Esophagus muscularis mucosa (tissue), 4 donors: ENCODE measurements around the gene JMJD4. TPM values are rescaled to one million over a fixed set of nuclear protein-coding genes. Genes with fewer than 3 reads are reported as not detected.

Experiments used
- DNase-seq: peaks from one replicate; pipeline ENCODE4 v3.0.0-alpha.2; 2017; ENCODE audit errors: extremely low spot score
- H3K27ac ChIP-seq, 4 donors: fragments of 200-600 bp; sonication (generic); replicated peaks in 1 of 4; 1 replicate in 3 of 4; 2 replicates in 1 of 4; pipeline ENCODE4 v1.5.1; 2016 to 2019; ENCODE audit warnings: mild to moderate bottlenecking in 1 of 4
- H3K27me3 ChIP-seq, 4 donors: fragments of 200-600 bp; sonication (generic); one replicate each; pipeline versions ENCODE4 v1.5.1 to v1.6.0; 2016 to 2019
- H3K36me3 ChIP-seq, 4 donors: fragments of 200-600 bp; sonication (generic); one replicate each; pipeline ENCODE4 v1.5.1; 2016 to 2019
- H3K4me1 ChIP-seq, 4 donors: fragments of 200-600 bp; sonication (generic); one replicate each; pipeline ENCODE4 v1.5.1; 2016 to 2019
- H3K4me3 ChIP-seq, 4 donors: fragments of 200-600 bp; sonication (generic); 1 replicate in 2 of 4; 2 replicates in 2 of 4; pipeline ENCODE4 v1.5.1; 2016 to 2019; ENCODE audit warnings: mild to moderate bottlenecking in 4 of 4, moderate library complexity in 1 of 4
- H3K9me3 ChIP-seq, 4 donors: fragments of 200-600 bp; sonication (generic); 1 replicate in 3 of 4; 2 replicates in 1 of 4; pipeline ENCODE4 v1.5.1; 2016 to 2019
- EP300 ChIP-seq: sonication (generic); formaldehyde crosslinking; IDR thresholded peaks from one replicate; pipeline ENCODE4 v1.6.1; 2017; ENCODE audit warnings: antibody characterized with exemption
- POLR2A ChIP-seq: fragments of 450-650 bp; IDR thresholded peaks from one replicate; pipeline ENCODE4 v1.6.1; 2017; ENCODE audit warnings: antibody characterized with exemption, moderate library complexity, mild to moderate bottlenecking, low read depth
- POLR2AphosphoS5 ChIP-seq, 2 donors: sonication (generic); formaldehyde crosslinking; IDR thresholded peaks; one replicate each; pipeline ENCODE4 v1.6.1; 2017; ENCODE audit warnings: antibody characterized with exemption in 2 of 2
- WGBS: methylation state at CpG from one replicate; pipeline ENCODE4 v1.1.5; 2018; 5-methylcytosine and 5-hydroxymethylcytosine counted together
- intact Hi-C: fragments of 100-400 bp; cut with DNase I; formaldehyde crosslinking; loops from one replicate; pipeline ENCODE4 v1.15.1; 2023
- total RNA-seq, 4 donors: library from RNA; depleted of rRNA; stranded (reverse); fragments of >200 nt; gene quantifications; one replicate each; pipeline versions ENCODE4 v1.1.0 to v1.2.1, GENCODE V29; 2016
- TF ChIP-seq, protein P1 (sequence below), 3 experiments: fragments of 200-600 bp in 2 of 3; fragments of 450-650 bp in 1 of 3; sonication (generic) in 2 of 3; IDR thresholded peaks; one replicate each; pipeline ENCODE4 v1.5.1; 2017 to 2019; ENCODE audit warnings: antibody characterized with exemption in 3 of 3, mild to moderate bottlenecking in 2 of 3, moderate library complexity in 1 of 3

JMJD4 gene
- total RNA-seq, 4 donors from 2014 or later, result 10.8 to 18.4 (median 14.2) TPM

DNA sequence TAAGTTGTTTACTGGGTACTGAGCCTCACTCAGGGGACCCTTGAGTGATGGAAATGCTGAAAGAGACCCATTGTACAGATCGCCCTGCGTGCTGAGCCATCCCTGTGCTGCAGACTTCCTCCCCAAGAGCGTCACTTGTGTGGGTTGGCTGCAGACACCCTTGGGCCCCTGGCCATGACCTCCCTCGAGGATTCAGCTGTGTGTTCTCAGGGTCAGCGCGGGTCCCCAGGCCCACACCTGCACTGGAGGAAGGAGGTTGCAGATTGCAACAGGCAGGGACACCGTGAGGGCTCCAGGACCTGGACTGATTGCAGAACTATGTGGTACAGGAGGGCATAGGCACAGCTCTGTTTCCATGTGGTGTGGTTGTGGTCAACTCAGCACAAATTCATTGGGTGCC lies 4.5 kb upstream of the JMJD4 start:
- intact Hi-C loops, result no loop called here
- Histone ChIP-seq H3K9me3 (no peaks in the 10 kb centered on the region), H3K4me1 (peaks cover 11 to 53% (median 18%) of the 10 kb centered on the region in 4 donors), H3K36me3 (peaks cover 0 to 5% (median 4%) of the 10 kb centered on the region in 4 donors), H3K27me3 (no peaks in the 10 kb centered on the region), H3K27ac (no peak overlapping the region), H3K4me3 (no peak overlapping the region)
- TF ChIP-seq, protein P1, sequence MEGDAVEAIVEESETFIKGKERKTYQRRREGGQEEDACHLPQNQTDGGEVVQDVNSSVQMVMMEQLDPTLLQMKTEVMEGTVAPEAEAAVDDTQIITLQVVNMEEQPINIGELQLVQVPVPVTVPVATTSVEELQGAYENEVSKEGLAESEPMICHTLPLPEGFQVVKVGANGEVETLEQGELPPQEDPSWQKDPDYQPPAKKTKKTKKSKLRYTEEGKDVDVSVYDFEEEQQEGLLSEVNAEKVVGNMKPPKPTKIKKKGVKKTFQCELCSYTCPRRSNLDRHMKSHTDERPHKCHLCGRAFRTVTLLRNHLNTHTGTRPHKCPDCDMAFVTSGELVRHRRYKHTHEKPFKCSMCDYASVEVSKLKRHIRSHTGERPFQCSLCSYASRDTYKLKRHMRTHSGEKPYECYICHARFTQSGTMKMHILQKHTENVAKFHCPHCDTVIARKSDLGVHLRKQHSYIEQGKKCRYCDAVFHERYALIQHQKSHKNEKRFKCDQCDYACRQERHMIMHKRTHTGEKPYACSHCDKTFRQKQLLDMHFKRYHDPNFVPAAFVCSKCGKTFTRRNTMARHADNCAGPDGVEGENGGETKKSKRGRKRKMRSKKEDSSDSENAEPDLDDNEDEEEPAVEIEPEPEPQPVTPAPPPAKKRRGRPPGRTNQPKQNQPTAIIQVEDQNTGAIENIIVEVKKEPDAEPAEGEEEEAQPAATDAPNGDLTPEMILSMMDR (IDR thresholded peaks at IDR 0.05), result no peak
- TF ChIP-seq POLR2A (no peak), EP300 (no peak), POLR2AphosphoS5 (IDR thresholded peaks at IDR 0.05) (no peak)
- 91% methylated on average over 7 of the region's 7 CpGs for WGBS
- DNase-seq, result no peak

DNA sequence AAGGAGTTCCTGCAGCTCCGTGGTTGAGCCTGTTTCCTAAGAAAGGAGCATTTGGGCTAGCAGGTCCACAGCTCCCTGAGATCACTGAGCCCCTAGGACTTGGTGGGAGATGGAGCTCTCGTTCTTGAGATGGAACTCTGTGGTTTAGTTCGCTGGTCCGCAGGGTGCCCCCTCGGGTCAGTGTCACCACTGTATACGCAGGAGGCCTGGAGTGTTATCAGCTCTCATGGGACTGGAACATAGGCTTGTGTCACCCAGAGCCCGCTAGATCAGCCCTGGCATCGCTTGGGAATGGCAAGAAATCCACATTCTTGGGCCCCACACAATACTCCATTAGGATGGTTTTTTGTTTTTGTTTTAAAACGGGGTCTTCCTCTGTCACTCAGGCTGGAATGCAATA lies 3.7 kb upstream of the JMJD4 start:
- H3K9me3 ChIP-seq, result no peaks in the 10 kb centered on the region
- WGBS, result 63% methylated on average over 2 of the region's 9 CpGs
- TF ChIP-seq, protein P1 (IDR thresholded peaks at IDR 0.05), result no peak
- no peak for TF ChIP-seq POLR2AphosphoS5 (IDR thresholded peaks at IDR 0.05)
- no peak for TF ChIP-seq POLR2A
- no peak for TF ChIP-seq EP300
- no peak overlapping the region for H3K4me3 ChIP-seq
- DNase-seq, result no peak
- peaks cover 17 to 56% (median 26%) of the 10 kb centered on the region in 4 donors for H3K4me1 ChIP-seq
- H3K36me3 ChIP-seq, result peaks cover 0 to 5% (median 4%) of the 10 kb centered on the region in 4 donors
- intact Hi-C loops, result no loop called here
- H3K27ac ChIP-seq, result no peak overlapping the region
- H3K27me3 ChIP-seq, result no peaks in the 10 kb centered on the region

DNA sequence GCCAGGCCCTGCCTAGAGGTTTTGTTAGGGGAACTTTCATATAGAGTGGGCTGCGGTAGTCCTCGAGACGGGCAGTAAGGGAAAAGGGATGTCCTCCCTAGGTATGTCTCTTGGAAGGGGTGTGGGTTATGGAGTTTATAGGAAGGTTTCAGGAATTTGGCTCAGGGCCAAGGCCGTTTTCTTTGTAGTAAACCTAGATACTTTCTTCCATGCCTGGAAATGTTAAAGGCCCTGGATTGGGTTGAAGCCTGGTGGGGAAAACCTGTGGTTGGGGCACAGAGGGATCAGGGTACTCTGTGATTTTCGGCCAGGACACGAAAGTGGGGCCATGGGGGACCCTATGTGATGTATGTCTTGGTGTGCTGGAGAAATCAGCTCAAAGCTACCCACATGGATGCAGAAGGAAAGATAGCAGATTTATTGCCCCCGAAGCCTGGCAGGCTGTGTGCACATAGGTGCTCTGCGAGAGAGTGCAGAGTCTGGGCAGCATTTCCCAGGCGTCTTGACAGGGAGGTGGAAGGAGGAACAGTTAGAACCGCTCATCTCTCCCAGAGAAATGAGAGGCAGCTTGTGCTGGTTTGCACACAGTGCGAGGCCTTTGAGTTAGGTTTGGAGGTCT lies 1.8 kb upstream of the JMJD4 start:
- H3K9me3 ChIP-seq, result no peaks in the 10 kb centered on the region
- H3K4me3 ChIP-seq, result no peak overlapping the region
- H3K4me1 ChIP-seq, result peaks cover 20 to 59% (median 37%) of the 10 kb centered on the region in 4 donors
- H3K27ac ChIP-seq, result no peak overlapping the region
- H3K27me3 ChIP-seq, result no peaks in the 10 kb centered on the region
- DNase-seq, result no peak
- WGBS, result 81% methylated on average over 11 of the region's 11 CpGs
- intact Hi-C loops, result no loop called here
- peaks cover 0 to 22% (median 20%) of the 10 kb centered on the region in 4 donors for H3K36me3 ChIP-seq
- TF ChIP-seq POLR2AphosphoS5 (IDR thresholded peaks at IDR 0.05), result no peak
- TF ChIP-seq POLR2A, result no peak
- TF ChIP-seq, protein P1 (IDR thresholded peaks at IDR 0.05), result no peak
- no peak for TF ChIP-seq EP300

DNA sequence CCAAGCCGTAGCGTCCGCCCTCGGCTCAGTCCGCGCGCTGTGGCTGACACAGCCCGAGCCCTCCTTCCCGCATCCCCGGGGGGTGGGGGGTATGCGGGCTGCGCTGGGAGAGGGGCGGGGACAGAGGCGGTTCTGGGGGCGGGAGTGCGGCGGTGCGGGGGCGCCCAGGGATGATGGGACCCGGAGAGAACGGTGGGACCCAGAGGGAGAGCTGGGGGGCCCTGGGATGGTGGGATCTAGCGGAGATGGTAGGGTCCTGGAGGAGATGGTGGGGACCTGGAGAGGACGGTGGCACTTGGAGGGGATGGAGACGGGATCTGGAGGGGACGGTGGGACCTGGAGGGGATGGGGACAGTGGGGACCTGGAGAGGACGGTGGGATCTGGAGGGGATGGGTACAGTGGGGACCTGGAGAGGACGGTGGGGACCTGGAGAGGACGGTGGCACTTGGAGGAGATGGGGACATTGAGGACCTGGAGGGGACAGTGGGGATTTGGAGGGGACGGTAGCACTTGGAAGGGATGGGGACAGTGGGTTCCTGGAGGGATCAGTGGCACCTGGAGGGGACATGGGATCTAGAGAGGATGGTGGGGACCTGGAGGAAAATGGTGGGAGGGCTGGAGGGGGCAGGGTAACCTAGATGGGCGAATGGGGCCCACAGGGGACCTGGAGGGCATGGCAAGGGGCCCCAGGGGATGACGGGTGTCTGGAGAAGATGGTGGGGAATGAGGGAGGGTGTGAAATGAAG lies 610 bp upstream of the JMJD4 start:
- 6% methylated on average over 16 of the region's 31 CpGs for WGBS

More for the DNA sequence above, 610 bp upstream of the JMJD4 start:
- TF ChIP-seq EP300 (no peak), POLR2AphosphoS5 (IDR thresholded peaks at IDR 0.05) (no peak)
- TF ChIP-seq, protein P1 (IDR thresholded peaks at IDR 0.05), result no peak
- H3K4me1 ChIP-seq, result peaks cover 23 to 65% (median 45%) of the 10 kb centered on the region in 4 donors
- intact Hi-C loops, result no loop called here
- H3K9me3 ChIP-seq, result no peaks in the 10 kb centered on the region
- H3K27ac ChIP-seq, result peak overlapping the region; percentile 85 to 94 (median 88)
- peak overlapping the region; percentile 80 to 100 (median 84) for H3K4me3 ChIP-seq
- no peaks in the 10 kb centered on the region for H3K27me3 ChIP-seq
- peaks cover 0 to 33% (median 32%) of the 10 kb centered on the region in 4 donors for H3K36me3 ChIP-seq
- no peak for DNase-seq
